GM12878 (cell line): ENCODE measurements around the gene CTNNA3. TPM values are rescaled to one million over a fixed set of nuclear protein-coding genes. Genes with fewer than 3 reads are reported as not detected.

ENCODE experiments used
- ATAC-seq: fragments of 200-7000 bp; cut with Tn5 transposase; 3 replicates; pipeline ENCODE4 v1.9.1; 2020; ENCODE audit warnings: mild to moderate bottlenecking, moderate library complexity
- BruUV-seq: library from RNA; stranded (reverse); fragments of 400-500 nt; replicated peaks from 2 replicates; lab custom pipeline; 2021; lab: Mats Ljungman, UMichigan
- CTCF ChIA-PET: fragments of 300-600 bp; sonication (Branson Sonifier 250); formaldehyde crosslinking; extraction: SDS; loops from one replicate; lab custom pipeline; 2021; ENCODE audit warnings: inconsistent platforms; lab: Yijun Ruan, JAX
- POLR2A ChIA-PET: fragments of 350-600 bp; formaldehyde crosslinking; extraction: SDS; loops from one replicate; lab custom pipeline; 2021; ENCODE audit warnings: inconsistent platforms; lab: Charles Lee
- RAD21 ChIA-PET: fragments of 300-600 bp; sonication (Branson Sonifier 250); formaldehyde crosslinking; loops from one replicate; lab custom pipeline; 2023; ENCODE audit warnings: antibody characterized with exemption; ENCODE audit not compliant: unreplicated experiment; lab: Charles Lee
- SMC1A ChIA-PET: fragments of 300-600 bp; sonication (Branson Sonifier 250); formaldehyde crosslinking; loops from one replicate; lab custom pipeline; 2023; ENCODE audit not compliant: unreplicated experiment, uncharacterized antibody; lab: Charles Lee
- DNase-seq: peaks from one replicate; pipeline ENCODE4 v3.0.0-alpha.2; 2011; ENCODE audit warnings: low read depth, low spot score
- FAIRE-seq: peaks from 3 replicates; lab custom pipeline; 2011; peaks lifted over from hg19 to GRCh38; lab: Jason Lieb, UNC
- H2AFZ ChIP-seq: 2 replicates; pipeline ENCODE4 v1.6.0; 2011; ENCODE audit warnings: low read depth, low read length, control low read depth; ENCODE audit not compliant: control insufficient read depth
- H3K27ac ChIP-seq: 2 replicates; pipeline ENCODE4 v1.5.1; 2011; ENCODE audit warnings: control low read depth; ENCODE audit not compliant: control insufficient read depth, insufficient read depth
- H3K27me3 ChIP-seq, 2 experiments: replicated peaks in 1 of 2; 2 replicates each; pipeline versions ENCODE4 v1.6.0 to v1.6.1; 2011; ENCODE audit warnings: low read length in 1 of 2; ENCODE audit not compliant: control insufficient read depth in 2 of 2, insufficient read depth in 2 of 2
- H3K36me3 ChIP-seq, 2 experiments: 2 replicates each; pipeline ENCODE4 v1.5.1; 2011; ENCODE audit warnings: low read length in 1 of 2; ENCODE audit not compliant: control insufficient read depth in 2 of 2, insufficient read depth in 2 of 2
- H3K4me1 ChIP-seq: 2 replicates; pipeline ENCODE4 v1.6.1; 2011; ENCODE audit warnings: mild to moderate bottlenecking, low read length, moderate library complexity, mixed read lengths; ENCODE audit not compliant: control insufficient read depth, insufficient read depth
- H3K4me2 ChIP-seq: 2 replicates; pipeline ENCODE4 v1.6.0; 2011; ENCODE audit warnings: control low read depth; ENCODE audit not compliant: control insufficient read depth, insufficient read depth
- H3K4me3 ChIP-seq: fragments of 200-600 bp; sonication (generic); 2 replicates; pipeline ENCODE4 v1.5.1; 2016
- H3K79me2 ChIP-seq: 2 replicates; pipeline ENCODE4 v1.6.0; 2011; ENCODE audit warnings: low read length; ENCODE audit not compliant: control insufficient read depth, insufficient read depth
- H3K9ac ChIP-seq: 2 replicates; pipeline ENCODE4 v1.8.0; 2011; ENCODE audit warnings: low read length, control low read depth, mixed read lengths; ENCODE audit not compliant: control insufficient read depth, insufficient read depth
- H3K9me3 ChIP-seq: replicated peaks from 3 replicates; pipeline ENCODE4 v1.5.1; 2011; ENCODE audit warnings: mild to moderate bottlenecking, low read length; ENCODE audit not compliant: control insufficient read depth, insufficient read depth
- H4K20me1 ChIP-seq: 2 replicates; pipeline ENCODE4 v1.6.0; 2011; ENCODE audit not compliant: control insufficient read depth, insufficient read depth
- ASH2L ChIP-seq: fragments of 300-600, 200-600 bp; sonication (generic); IDR thresholded peaks from 2 replicates; pipeline ENCODE4 v1.6.1; 2017; ENCODE audit warnings: low read depth, mild to moderate bottlenecking, borderline replicate concordance
- ATF7 ChIP-seq: fragments of 450-650 bp; IDR thresholded peaks from 2 replicates; pipeline ENCODE4 v1.6.1; 2016; ENCODE audit warnings: low read depth, mild to moderate bottlenecking
- BMI1 ChIP-seq: fragments of 450-650 bp; IDR thresholded peaks from 2 replicates; pipeline ENCODE4 v1.6.1; 2016; ENCODE audit warnings: mild to moderate bottlenecking, moderate library complexity, borderline replicate concordance
- CREM ChIP-seq: IDR thresholded peaks from 2 replicates; pipeline ENCODE4 v1.6.1; 2014; ENCODE audit warnings: antibody characterized with exemption, low read depth
- EP300 ChIP-seq, 2 experiments: fragments of 150-350 bp in 1 of 2; IDR thresholded peaks; 2 replicates each; pipeline ENCODE4 v1.6.1; 2011 to 2012; ENCODE audit warnings: low read depth in 2 of 2, low read length in 2 of 2, borderline replicate concordance in 1 of 2, improper control_type of control experiment in 1 of 2, inconsistent platforms in 1 of 2; ENCODE audit not compliant: control insufficient read depth in 1 of 2
- JUNB ChIP-seq: IDR thresholded peaks from 2 replicates; pipeline ENCODE4 v1.6.1; 2016; ENCODE audit warnings: antibody characterized with exemption, mild to moderate bottlenecking
- MLLT1 ChIP-seq: fragments of 450-650 bp; IDR thresholded peaks from 2 replicates; pipeline ENCODE4 v1.6.1; 2016; ENCODE audit warnings: mild to moderate bottlenecking
- MTA2 ChIP-seq: fragments of 450-650 bp; IDR thresholded peaks from 2 replicates; pipeline ENCODE4 v1.6.1; 2016; ENCODE audit warnings: low read depth, mild to moderate bottlenecking, moderate library complexity
- MXI1 ChIP-seq: fragments of 150-350 bp; IDR thresholded peaks from 2 replicates; pipeline ENCODE4 v1.6.1; 2011; ENCODE audit warnings: low read depth, mild to moderate bottlenecking, inconsistent platforms, low read length, improper control_type of control experiment
- NFIC ChIP-seq: IDR thresholded peaks from 2 replicates; pipeline ENCODE4 v1.6.1; 2012; ENCODE audit warnings: low read depth, mild to moderate bottlenecking, inconsistent platforms, low read length, moderate library complexity
- NFXL1 ChIP-seq: fragments of 450-650 bp; IDR thresholded peaks from 2 replicates; pipeline ENCODE4 v1.6.1; 2017; ENCODE audit warnings: antibody characterized with exemption, mild to moderate bottlenecking, borderline replicate concordance
- RB1 ChIP-seq: fragments of 450-650 bp; formaldehyde crosslinking; IDR thresholded peaks from 2 replicates; pipeline ENCODE4 v1.6.1; 2017; ENCODE audit warnings: mild to moderate bottlenecking, borderline replicate concordance
- RUNX3 ChIP-seq: IDR thresholded peaks from 2 replicates; pipeline ENCODE4 v1.6.1; 2012; ENCODE audit warnings: low read length, inconsistent platforms
- SIN3A ChIP-seq: IDR thresholded peaks from 2 replicates; pipeline ENCODE4 v1.6.1; 2012; ENCODE audit warnings: low read depth, low read length, improper control_type of control experiment
- SMAD1 ChIP-seq: fragments of 450-650 bp; IDR thresholded peaks from 2 replicates; pipeline ENCODE4 v1.6.1; 2018; ENCODE audit warnings: mild to moderate bottlenecking, low read depth; ENCODE audit not compliant: partially characterized antibody
- SP1 ChIP-seq: IDR thresholded peaks from one replicate; pipeline ENCODE4 v1.6.1; 2011; ENCODE audit warnings: low read depth, low read length
- SUPT20H ChIP-seq: IDR thresholded peaks from 2 replicates; pipeline ENCODE4 v1.6.1; 2011; ENCODE audit warnings: low read depth, mild to moderate bottlenecking, low read length, moderate library complexity, borderline replicate concordance; ENCODE audit not compliant: control insufficient read depth
- ZBTB11 ChIP-seq: fragments of 450-650 bp; formaldehyde crosslinking; IDR thresholded peaks from 2 replicates; pipeline ENCODE4 v1.5.0; 2022; ENCODE audit warnings: mild to moderate bottlenecking, missing genetic modification characterization
- ZNF24 ChIP-seq: fragments of 450-650 bp; IDR thresholded peaks from 2 replicates; pipeline ENCODE4 v1.6.1; 2017; ENCODE audit warnings: antibody characterized with exemption, mild to moderate bottlenecking
- ZNF622 ChIP-seq: fragments of 450-650 bp; IDR thresholded peaks from 2 replicates; pipeline ENCODE4 v1.6.1; 2017; ENCODE audit warnings: mild to moderate bottlenecking, inconsistent platforms
- WGBS: methylation state at CpG from one replicate; pipeline ENCODE4 v1.1.6; 2016; ENCODE audit warnings: low lambda C conversion rate; ENCODE audit not compliant: insufficient replicate concordance, insufficient coverage; ENCODE audit errors: missing lambda C conversion rate; 5-methylcytosine and 5-hydroxymethylcytosine counted together
- in situ Hi-C: fragments of 300-500 bp; cut with MboI; formaldehyde crosslinking; loops from 9 replicates; pipeline ENCODE4 v1.14.3; 2018; ENCODE audit warnings: mixed read lengths
- intact Hi-C: fragments of 100-400 bp; cut with micrococcal nuclease; formaldehyde crosslinking; loops from one replicate; pipeline ENCODE4 v1.14.2; 2022; ENCODE audit not compliant: unreplicated experiment
- polyA plus RNA-seq, 11 experiments: library from polyadenylated mRNA; depleted of rRNA in 4 of 11; unstranded in 6 of 11; stranded (reverse) in 5 of 11; fragments of >200 nt; fragmentation: Nextera tagmentation in 4 of 11; fragmentation: Illumina TruSeq in 1 of 11; extraction: Ambion mirVana in 4 of 11; extraction: Trizol in 1 of 11; gene quantifications; 1 replicate in 1 of 11; 2 replicates in 10 of 11; pipeline versions ENCODE4 v1.2.1 to v1.2.3, GENCODE V29; 2011 to 2016; ENCODE audit warnings: inconsistent platforms in 2 of 11, missing spikeins in 2 of 11, low read depth in 1 of 11
- total RNA-seq, 4 experiments: library from RNA; depleted of rRNA in 3 of 4; stranded (reverse); fragments of >200 nt in 3 of 4; fragmentation: Illumina TruSeq in 1 of 4; extraction: Trizol in 1 of 4; gene quantifications; 2 replicates each; pipeline versions ENCODE4 v1.2.1 to v1.2.3, GENCODE V29; 2013 to 2021

Gene CTNNA3
- total and polyA plus RNA-seq, 10 of the 15 experiments (the other 5 are each of a cell fraction or from before 2014, with no cell fraction given), result under 0.01 to 4.5 (median 0.22) TPM; not detected in 2

GRCh38 chr10:67622984-67623383 is 73.0 kb downstream of the CTNNA3 start (continued):
- 0 out of 2 replicates have a peak, but pooled peaks have one; percentile 18 for TF ChIP-seq CREM
- TF ChIP-seq ZNF622, result no peak
- peak; percentile 71; the same call in 1 of the 2 replicates for TF ChIP-seq RUNX3
- TF ChIP-seq JUNB, result peak; percentile 81
- TF ChIP-seq NFIC, result peak; percentile 27; the same call in 1 of the 2 replicates
- TF ChIP-seq MTA2, result no peak
- no peak for TF ChIP-seq RB1

- BruUV-seq, result no TSS peak
- ChIA-PET POLR2A (interaction anchor here (1.1 kb wide), 1 partner anchor 12 kb away, joined by 3 read pairs; no protein-coding TSS in a partner anchor), CTCF (interaction anchor here (0.9 to 3.1 kb wide), 6 partner anchors 10 to 511 kb away, joined by 3 to 14 read pairs (median 6); no protein-coding TSS in a partner anchor), RAD21 (interaction anchor here (0.7 to 1.6 kb wide), 4 partner anchors 9 to 75 kb away, joined by 3 to 6 read pairs (median 4); no protein-coding TSS in a partner anchor), SMC1A (interaction anchor here (0.7 to 5.1 kb wide), 10 partner anchors 9 to 420 kb away, joined by 3 to 18 read pairs (median 8); no protein-coding TSS in a partner anchor)
- no peak overlapping the region for H3K4me3 ChIP-seq
- intact Hi-C loops (no loop called here), in situ Hi-C loops (no loop called here)
- WGBS, result 0% methylated on average over 1 of the region's 1 CpG
- no peaks in the 10 kb centered on the region for H3K9me3 ChIP-seq
- DNase-seq (no peak), ATAC-seq (0 out of 3 replicates have a peak, but pooled peaks have one; percentile 28), FAIRE-seq (no peak)
- no peaks in the 10 kb centered on the region for H3K79me2 ChIP-seq
- H3K36me3 ChIP-seq, result no peaks in the 10 kb centered on the region
- H3K27ac ChIP-seq, result no peak overlapping the region
- H4K20me1 ChIP-seq, result no peaks in the 10 kb centered on the region
- H2AFZ ChIP-seq, result no peak overlapping the region
- H3K27me3 ChIP-seq, result no peaks in the 10 kb centered on the region
- H3K4me1 ChIP-seq, result no peaks in the 10 kb centered on the region; the same call in 1 of the 2 replicates
- H3K9ac ChIP-seq, result no peak overlapping the region
- H3K4me2 ChIP-seq, result no peak overlapping the region
- TF ChIP-seq ATF7 (no peak), NFXL1 (no peak), MXI1 (no peak), BMI1 (no peak), SMAD1 (no peak), SUPT20H (no peak), ZNF24 (no peak), EP300 (IDR thresholded peaks at IDR 0.05; ENCODE audit: borderline replicate concordance in 1 of 2, control insufficient read depth in 1 of 2, low read depth in 2 of 2, low read length in 2 of 2) (no peak), SIN3A (no peak), SP1 (no peak), ZBTB11 (no peak), MLLT1 (no peak), ASH2L (no peak)
Measured at GRCh38 chr10:67622511-67622910, 73.5 kb downstream of the CTNNA3 start.
